Natural killer cell treated with Interleukin-12 subunit alpha and Interleukin-12 subunit beta and Interleukin-15 and Interleukin-18, amount 100 ng/mL, for 72 hours (primary cell): ENCODE measurements around the gene NUDT16L1. TPM values are rescaled to one million over a fixed set of nuclear protein-coding genes. Genes with fewer than 3 reads are reported as not detected.

Experiments
- ATAC-seq, 2 donors: fragments of 150-1000 bp; cut with Tn5 transposase in 1 of 2; sonication (Bioruptor Pico), chemical (Tn5 transposase) in 1 of 2; 2 replicates each; pipeline ENCODE4 v1.10.0; 2021
- DNase-seq: peaks from one replicate; pipeline ENCODE4 v3.0.0; 2022; ENCODE audit warnings: low spot score
- H3K27ac Mint-ChIP-seq, 2 donors: 1 replicate in 1 of 2; 2 replicates in 1 of 2; pipeline ENCODE4 v1.8.0; 2022; ENCODE audit warnings: mixed read lengths in 2 of 2, mild to moderate bottlenecking in 1 of 2, moderate library complexity in 1 of 2
- H3K27me3 Mint-ChIP-seq, 2 donors: 1 replicate in 1 of 2; 2 replicates in 1 of 2; pipeline ENCODE4 v1.8.0; 2022; ENCODE audit warnings: mixed read lengths in 2 of 2
- H3K36me3 Mint-ChIP-seq: one replicate; pipeline ENCODE4 v1.8.0; 2022; ENCODE audit warnings: mixed read lengths
- H3K4me1 Mint-ChIP-seq, 2 donors: 1 replicate in 1 of 2; 2 replicates in 1 of 2; pipeline ENCODE4 v1.8.0; 2022; ENCODE audit warnings: low read depth in 2 of 2, mixed read lengths in 2 of 2, mild to moderate bottlenecking in 1 of 2
- H3K4me3 Mint-ChIP-seq: one replicate; pipeline ENCODE4 v1.8.0; 2022; ENCODE audit warnings: mixed read lengths
- H3K9me3 Mint-ChIP-seq: 2 replicates; pipeline ENCODE4 v1.8.0; 2022; ENCODE audit warnings: mixed read lengths
- total RNA-seq, 2 donors: library from RNA; stranded (reverse); gene quantifications; one replicate each; pipeline ENCODE4 v1.2.3, GENCODE V29; 2022

Gene NUDT16L1
- total RNA-seq, 2 donors from 2014 or later, result 37.3 to 57.0 TPM

DNA sequence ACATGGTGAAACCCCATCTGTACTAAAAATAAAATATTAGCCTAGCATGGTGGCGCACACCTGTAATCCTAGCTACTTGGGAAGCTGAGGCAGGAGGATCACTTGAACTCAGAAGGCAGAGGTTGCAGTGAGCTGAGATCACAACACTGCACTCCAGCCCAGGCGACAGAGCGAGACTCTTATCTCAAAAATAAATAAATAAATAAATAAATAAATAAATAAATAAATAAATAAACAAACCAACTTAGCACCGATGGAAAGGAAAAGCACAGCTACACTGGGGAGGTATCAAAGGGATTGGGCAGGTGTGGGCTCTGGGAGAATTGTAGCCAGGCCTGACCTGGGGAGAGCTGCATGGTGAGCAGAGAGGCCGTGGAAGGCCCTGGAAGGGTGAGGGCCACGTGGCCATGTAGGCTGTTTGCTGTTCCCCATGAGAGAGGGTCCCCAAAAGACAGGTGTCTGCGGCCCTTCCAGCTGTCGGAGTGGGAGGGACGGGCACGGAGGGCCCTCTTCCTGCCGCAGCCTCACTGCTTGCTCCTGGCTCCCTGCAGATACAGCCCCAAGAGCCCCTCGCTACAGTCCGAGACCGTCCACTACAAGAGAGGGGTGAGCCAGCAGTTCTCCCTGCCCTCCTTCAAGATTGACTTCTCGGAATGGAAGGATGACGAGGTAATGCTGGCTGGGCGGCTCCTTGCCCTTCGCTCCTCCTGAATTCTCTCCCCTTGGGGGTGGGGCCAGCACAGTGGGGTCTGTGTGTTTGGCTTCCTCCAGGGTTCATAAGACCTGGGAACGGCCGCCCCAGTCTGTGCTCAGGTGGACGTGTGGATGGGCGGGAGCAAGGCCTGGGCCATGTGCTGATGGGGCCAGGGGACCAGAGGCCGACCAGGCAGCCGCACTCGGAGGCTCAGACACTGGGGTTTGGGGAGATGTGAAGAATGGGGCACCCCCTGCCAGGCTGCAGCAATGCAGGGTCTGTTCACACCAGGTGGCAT is 36.4 kb upstream of the NUDT16L1 start:
- DNase-seq, result no peak
- H3K27me3 Mint-ChIP-seq, result no peaks in the 10 kb centered on the region
- H3K9me3 Mint-ChIP-seq, result no peaks in the 10 kb centered on the region
- no peak overlapping the region for H3K4me3 Mint-ChIP-seq
- H3K27ac Mint-ChIP-seq, result no peak overlapping the region
- H3K4me1 Mint-ChIP-seq, result peaks cover 0 to 17% of the 10 kb centered on the region in 2 donors
- no peaks in the 10 kb centered on the region for H3K36me3 Mint-ChIP-seq
- no peak for ATAC-seq

GRCh38 chr16:4659363-4660353 is 33.7 kb upstream of the NUDT16L1 start:
- no peaks in the 10 kb centered on the region for H3K9me3 Mint-ChIP-seq
- no peak overlapping the region for H3K27ac Mint-ChIP-seq
- no peak for DNase-seq
- no peak overlapping the region for H3K4me3 Mint-ChIP-seq
- H3K36me3 Mint-ChIP-seq, result no peaks in the 10 kb centered on the region
- ATAC-seq, result no peak
- H3K4me1 Mint-ChIP-seq, result peaks cover 14 to 31% of the 10 kb centered on the region in 2 donors
- H3K27me3 Mint-ChIP-seq, result no peaks in the 10 kb centered on the region

DNA sequence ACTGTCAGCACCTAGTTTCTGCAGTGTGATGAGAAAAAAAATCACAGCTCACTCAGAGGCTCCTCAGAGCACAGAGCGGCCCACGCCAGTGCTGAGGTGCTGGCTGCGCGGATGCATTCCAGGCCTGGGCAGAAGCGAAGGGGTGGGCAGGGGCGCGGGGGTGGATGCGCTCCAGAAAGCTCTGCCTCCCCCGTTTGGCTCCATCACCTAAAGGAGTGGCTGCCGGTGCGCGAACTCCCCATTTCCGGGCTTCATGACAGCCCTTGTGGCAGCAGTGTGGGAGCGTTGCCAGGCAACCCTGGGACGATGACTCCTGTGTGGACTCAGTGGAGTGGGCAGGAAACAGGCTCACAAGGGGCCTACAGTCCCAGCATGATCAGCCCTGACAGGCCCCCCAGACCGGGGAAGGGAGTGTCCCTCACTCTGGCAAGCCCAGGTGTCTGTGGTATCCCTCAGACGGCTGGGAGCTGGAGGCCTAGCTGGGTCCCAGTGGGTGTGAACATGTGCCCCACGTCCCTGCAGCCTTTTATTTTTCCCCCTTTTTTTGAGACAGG is 32.8 kb upstream of the NUDT16L1 start:
- ATAC-seq, result peak; percentile 81 to 86

GRCh38 chr16:4661661-4662060 is 31.7 kb upstream of the NUDT16L1 start:
- peaks cover 17 to 36% of the 10 kb centered on the region in 2 donors for H3K4me1 Mint-ChIP-seq
- no peaks in the 10 kb centered on the region for H3K9me3 Mint-ChIP-seq
- no peaks in the 10 kb centered on the region for H3K27me3 Mint-ChIP-seq
- no peaks in the 10 kb centered on the region for H3K36me3 Mint-ChIP-seq
- no peak overlapping the region for H3K27ac Mint-ChIP-seq
- DNase-seq, result no peak
- no peak overlapping the region for H3K4me3 Mint-ChIP-seq
- ATAC-seq, result no peak

More for the DNA sequence above, 32.8 kb upstream of the NUDT16L1 start:
- Mint-ChIP-seq H3K36me3 (no peaks in the 10 kb centered on the region), H3K4me1 (peaks cover 17 to 36% of the 10 kb centered on the region in 2 donors), H3K27me3 (no peaks in the 10 kb centered on the region), H3K4me3 (no peak overlapping the region), H3K9me3 (no peaks in the 10 kb centered on the region), H3K27ac (peak overlapping the region in 1 of 2 donors; percentile 64)
- peak; percentile 86 for DNase-seq

- no peak for ATAC-seq
- DNase-seq, result no peak
- Mint-ChIP-seq H3K27ac (peak overlapping the region; percentile 62 to 71), H3K27me3 (no peaks in the 10 kb centered on the region), H3K4me1 (peaks cover 17 to 36% of the 10 kb centered on the region in 2 donors), H3K4me3 (peak overlapping the region; percentile 48), H3K9me3 (no peaks in the 10 kb centered on the region), H3K36me3 (no peaks in the 10 kb centered on the region)
Observed at GRCh38 chr16:4663465-4663776, 29.9 kb upstream of the NUDT16L1 start.

- H3K4me1 Mint-ChIP-seq, result peaks cover 17 to 34% of the 10 kb centered on the region in 2 donors
- ATAC-seq (peak in 1 of 2 donors; percentile 4), DNase-seq (no peak)
- H3K9me3 Mint-ChIP-seq, result no peaks in the 10 kb centered on the region
- H3K27ac Mint-ChIP-seq, result peak overlapping the region; percentile 62 to 71
- H3K36me3 Mint-ChIP-seq, result no peaks in the 10 kb centered on the region
- H3K27me3 Mint-ChIP-seq, result no peaks in the 10 kb centered on the region
- H3K4me3 Mint-ChIP-seq, result peak overlapping the region; percentile 48
Observed at GRCh38 chr16:4663777-4664465, 29.4 kb upstream of the NUDT16L1 start.

DNA sequence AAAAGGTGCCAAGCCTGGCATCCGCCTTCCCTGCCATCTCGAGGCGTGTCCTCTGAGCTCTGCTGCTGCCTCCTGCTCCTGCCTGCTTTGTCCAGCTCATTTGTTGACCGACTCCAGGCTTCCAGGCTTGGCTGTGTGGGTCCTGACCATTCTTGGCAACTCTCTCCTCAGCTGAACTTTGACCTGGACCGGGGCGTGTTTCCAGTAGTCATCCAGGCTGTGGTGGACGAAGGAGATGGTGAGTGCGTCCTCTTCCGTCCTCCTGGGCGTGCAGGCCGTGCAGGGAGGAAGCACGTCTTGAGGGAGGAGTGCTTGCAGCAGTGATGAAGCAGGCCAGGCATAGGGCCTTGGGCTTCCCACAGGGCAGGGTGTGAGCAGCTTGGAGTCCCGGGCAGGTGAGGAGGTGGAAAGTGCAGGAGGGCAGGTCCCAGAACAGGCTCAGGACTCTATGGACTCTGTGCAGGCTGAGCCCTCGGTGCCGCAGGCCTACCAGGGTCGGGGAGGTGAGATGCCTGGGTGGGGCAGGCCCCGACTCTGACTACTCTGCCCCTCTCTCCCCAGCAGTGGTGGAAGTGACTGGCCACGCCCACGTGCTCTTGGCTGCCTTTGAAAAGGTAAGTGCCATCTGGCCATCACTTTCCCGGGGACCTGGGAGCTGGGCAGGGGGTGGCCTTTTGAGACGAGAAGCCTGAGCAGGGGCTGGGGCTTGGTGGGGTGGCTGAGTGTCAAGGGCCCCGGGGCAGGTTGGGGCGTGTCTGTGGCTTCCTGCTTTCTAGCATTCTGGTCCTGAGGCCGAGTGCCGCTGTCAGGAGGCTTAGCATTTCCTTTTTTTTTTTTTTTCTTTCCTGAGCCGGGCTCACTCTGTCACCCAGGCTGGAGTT is 28.6 kb upstream of the NUDT16L1 start:
- Mint-ChIP-seq H3K4me3 (peak overlapping the region; percentile 64), H3K27ac (peak overlapping the region; percentile 34 to 71), H3K9me3 (no peaks in the 10 kb centered on the region)

DNA sequence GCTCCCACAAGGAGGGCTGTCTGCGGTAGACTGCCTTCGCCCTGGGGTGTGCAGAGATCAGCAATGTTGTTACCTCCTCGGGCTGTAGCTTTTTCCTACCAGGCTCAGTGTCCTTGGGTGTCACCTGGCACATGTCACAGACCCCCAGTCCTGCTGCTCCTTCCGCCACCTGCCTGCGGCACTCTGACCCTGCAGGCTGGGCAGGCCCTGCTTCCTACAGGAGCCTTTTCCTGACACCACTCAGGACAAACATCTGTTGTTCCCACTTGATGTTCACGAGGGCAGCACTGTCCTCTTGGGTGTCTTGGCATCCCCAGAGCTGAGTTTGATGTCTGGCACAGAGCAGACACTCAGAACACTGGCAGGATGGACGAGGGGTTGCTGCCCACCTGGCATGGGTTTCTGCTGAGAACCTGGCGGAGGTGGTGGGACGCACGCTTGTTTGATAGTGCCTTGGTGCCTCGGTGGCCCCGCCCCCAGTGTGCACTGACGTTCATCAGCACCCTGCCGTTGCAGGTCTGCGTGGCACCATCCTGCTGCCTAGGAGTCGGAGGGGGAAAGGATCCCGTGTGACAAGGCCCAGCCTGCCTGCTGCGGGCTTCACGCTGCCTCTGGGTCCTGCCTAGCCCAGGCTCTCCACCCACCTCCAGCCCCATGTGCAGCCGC is 26.7 kb upstream of the NUDT16L1 start:
- Mint-ChIP-seq H3K27me3 (no peaks in the 10 kb centered on the region), H3K9me3 (no peaks in the 10 kb centered on the region), H3K27ac (no peak overlapping the region), H3K4me3 (no peak overlapping the region), H3K36me3 (no peaks in the 10 kb centered on the region), H3K4me1 (peaks cover 17 to 20% of the 10 kb centered on the region in 2 donors)
- ATAC-seq (no peak), DNase-seq (no peak)

More for the DNA sequence above, 28.6 kb upstream of the NUDT16L1 start:
- Mint-ChIP-seq H3K27me3 (no peaks in the 10 kb centered on the region), H3K4me1 (peaks cover 17 to 28% of the 10 kb centered on the region in 2 donors), H3K36me3 (no peaks in the 10 kb centered on the region)
- DNase-seq (no peak), ATAC-seq (peak; percentile 52 to 62)

DNA sequence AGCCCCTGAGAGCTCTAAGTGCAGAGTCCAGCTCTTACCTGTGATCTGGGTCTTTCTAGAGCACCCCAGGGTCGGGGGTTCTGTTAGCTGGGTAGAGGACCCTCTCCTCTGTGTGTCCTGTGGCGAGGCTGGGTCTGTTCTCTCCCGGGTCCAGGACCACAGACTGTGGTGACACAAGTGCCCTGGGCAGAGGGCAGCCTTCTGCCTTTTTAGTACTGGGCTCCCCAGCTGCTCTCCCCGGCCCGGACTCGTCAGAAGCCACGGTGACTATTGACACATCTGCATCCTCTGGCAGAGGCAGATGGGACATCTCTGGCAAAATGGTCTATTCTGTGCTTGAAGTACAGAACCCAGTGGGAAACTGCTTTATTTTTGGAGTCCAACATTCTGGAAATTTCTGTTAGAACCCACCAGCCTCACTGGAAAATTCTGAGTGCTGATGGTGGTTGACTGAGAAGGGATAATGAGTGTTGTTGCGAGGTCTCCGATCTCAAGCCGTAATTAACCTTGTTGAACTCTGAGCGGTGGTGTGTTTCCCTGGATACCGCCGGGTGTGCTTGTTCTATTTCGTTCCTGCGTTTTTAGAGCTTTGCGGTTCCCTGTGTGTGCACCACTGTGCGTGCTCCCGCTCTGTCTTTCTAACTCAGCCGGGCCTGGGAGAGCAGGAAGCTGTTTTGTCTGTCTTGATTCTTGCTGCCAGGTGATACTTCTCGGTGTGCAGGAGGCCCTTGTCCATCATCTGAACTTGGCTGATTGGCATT is 26.0 kb upstream of the NUDT16L1 start:
- H3K4me1 Mint-ChIP-seq, result peaks cover 17% of the 10 kb centered on the region in 2 donors
- H3K9me3 Mint-ChIP-seq, result no peaks in the 10 kb centered on the region
- H3K27ac Mint-ChIP-seq, result no peak overlapping the region
- no peak overlapping the region for H3K4me3 Mint-ChIP-seq
- DNase-seq (no peak), ATAC-seq (no peak)
- H3K27me3 Mint-ChIP-seq, result no peaks in the 10 kb centered on the region
- no peaks in the 10 kb centered on the region for H3K36me3 Mint-ChIP-seq

DNA sequence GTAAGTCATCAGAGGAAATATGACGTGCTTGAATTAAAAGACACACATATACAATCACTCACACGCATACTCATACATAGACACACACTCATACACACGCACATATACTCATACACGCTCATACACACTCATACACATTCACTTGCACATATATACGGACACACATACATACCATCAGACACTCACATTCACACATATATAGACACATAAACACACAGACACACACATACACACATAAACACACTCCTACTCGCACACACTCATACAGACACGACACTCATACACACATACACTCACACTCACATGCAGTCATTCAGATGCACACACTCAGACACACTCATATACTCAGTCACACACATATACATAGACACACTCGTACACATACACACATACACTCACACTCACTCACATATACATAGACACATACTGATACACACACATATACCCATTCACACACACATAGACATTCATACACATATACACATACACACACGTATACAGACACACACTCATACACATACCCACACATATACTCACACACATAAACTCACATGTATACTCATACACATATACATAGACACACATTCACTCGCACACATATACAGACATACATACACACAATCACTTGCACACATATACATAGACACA is 24.9 kb upstream of the NUDT16L1 start:
- H3K4me1 Mint-ChIP-seq, result peaks cover 15% of the 10 kb centered on the region in 2 donors
- H3K27me3 Mint-ChIP-seq, result no peaks in the 10 kb centered on the region
- H3K9me3 Mint-ChIP-seq, result no peaks in the 10 kb centered on the region
- no peak for ATAC-seq
- no peak for DNase-seq
- H3K27ac Mint-ChIP-seq, result no peak overlapping the region
- no peaks in the 10 kb centered on the region for H3K36me3 Mint-ChIP-seq
- H3K4me3 Mint-ChIP-seq, result no peak overlapping the region

GRCh38 chr16:4673387-4674046 is 19.8 kb upstream of the NUDT16L1 start:
- Mint-ChIP-seq H3K27me3 (no peaks in the 10 kb centered on the region), H3K4me1 (peaks cover 19 to 22% of the 10 kb centered on the region in 2 donors), H3K36me3 (no peaks in the 10 kb centered on the region), H3K9me3 (no peaks in the 10 kb centered on the region), H3K27ac (no peak overlapping the region), H3K4me3 (no peak overlapping the region)
- ATAC-seq (no peak), DNase-seq (no peak)
